Fibroblast of lung (primary cell): Measurements from ENCODE around the gene AGPAT4. TPM values are rescaled to one million over a fixed set of nuclear protein-coding genes. Genes with fewer than 3 reads are reported as not detected.

Experiments
- DNase-seq, 2 donors: peaks; one replicate each; pipeline versions ENCODE4 v3.0.0 to v3.0.0-alpha.2; 2010; ENCODE audit warnings: low read depth in 2 of 2
- H2AFZ ChIP-seq: 2 replicates; pipeline ENCODE4 v1.5.1; 2012; ENCODE audit warnings: low read length, control low read depth, inconsistent platforms
- H3K27ac ChIP-seq: 2 replicates; pipeline ENCODE4 v1.5.1; 2011; ENCODE audit warnings: low read length, control low read depth; ENCODE audit not compliant: insufficient read depth
- H3K27me3 ChIP-seq: 2 replicates; pipeline ENCODE4 v1.5.1; 2011; ENCODE audit warnings: mild to moderate bottlenecking, low read length; ENCODE audit not compliant: control insufficient read depth, insufficient read depth
- H3K36me3 ChIP-seq: 2 replicates; pipeline ENCODE4 v1.5.1; 2011; ENCODE audit warnings: low read length; ENCODE audit not compliant: control insufficient read depth, insufficient read depth
- H3K4me1 ChIP-seq: 2 replicates; pipeline ENCODE4 v1.5.1; 2011; ENCODE audit warnings: low read length; ENCODE audit not compliant: control insufficient read depth, insufficient read depth; ENCODE audit errors: extremely low read depth
- H3K4me2 ChIP-seq: 2 replicates; pipeline ENCODE4 v1.5.1; 2011; ENCODE audit warnings: low read length, control low read depth; ENCODE audit not compliant: insufficient read depth; ENCODE audit errors: extremely low read depth
- H3K4me3 ChIP-seq, 4 experiments: fragments of 200-600 bp in 1 of 4; sonication (generic) in 1 of 4; replicated peaks in 1 of 4; 2 replicates each; pipeline ENCODE4 v1.5.1; 2011 to 2016; ENCODE audit warnings: low read length in 4 of 4, low read depth in 3 of 4, mild to moderate bottlenecking in 3 of 4, control low read depth in 2 of 4, inconsistent platforms in 1 of 4, mixed read lengths in 1 of 4; ENCODE audit not compliant: insufficient read depth in 1 of 4; ENCODE audit errors: control extremely low read depth in 1 of 4
- H3K79me2 ChIP-seq: 2 replicates; pipeline ENCODE4 v1.5.1; 2012; ENCODE audit warnings: mild to moderate bottlenecking, low read length, inconsistent platforms; ENCODE audit not compliant: control insufficient read depth, insufficient read depth
- H3K9ac ChIP-seq: 2 replicates; pipeline ENCODE4 v1.5.1; 2011; ENCODE audit warnings: mild to moderate bottlenecking, low read length, control low read depth; ENCODE audit not compliant: insufficient read depth
- H3K9me3 ChIP-seq: 2 replicates; pipeline ENCODE4 v1.5.1; 2012; ENCODE audit warnings: low read depth, low read length; ENCODE audit not compliant: control insufficient read depth, insufficient read depth
- H4K20me1 ChIP-seq: 2 replicates; pipeline ENCODE4 v1.5.1; 2011; ENCODE audit warnings: low read length; ENCODE audit not compliant: control insufficient read depth, insufficient read depth; ENCODE audit errors: extremely low read depth
- CTCF ChIP-seq, 2 donors: IDR thresholded peaks in 1 of 2; conservative IDR thresholded peaks in 1 of 2; 1 replicate in 1 of 2; 2 replicates in 1 of 2; pipeline ENCODE4 v1.5.1; 2011 to 2012; ENCODE audit warnings: low read length in 2 of 2, control low read depth in 1 of 2, inconsistent platforms in 1 of 2, low read depth in 1 of 2, mild to moderate bottlenecking in 1 of 2
- EZH2 ChIP-seq: IDR thresholded peaks from 2 replicates; pipeline ENCODE4 v1.5.1; 2012; ENCODE audit warnings: low read length, control low read depth, mild to moderate bottlenecking; ENCODE audit errors: missing control alignments
- polyA plus RNA-seq, 2 donors: library from polyadenylated mRNA; depleted of rRNA in 1 of 2; stranded (reverse) in 1 of 2; unstranded in 1 of 2; fragments of >200 nt; gene quantifications; 2 replicates each; pipeline ENCODE4 v1.2.1, GENCODE V29; 2011 to 2012; ENCODE audit warnings: missing spikeins in 1 of 2
- total RNA-seq: library from RNA; depleted of rRNA; stranded (reverse); fragments of >200 nt; gene quantifications from 2 replicates; pipeline ENCODE4 v1.2.1, GENCODE V29; 2014

The AGPAT4 gene
- total and polyA plus RNA-seq, 2 donors (not counting 1 experiment from before 2014, with no cell fraction given) = 4.7 to 8.4 TPM

GRCh38 chr6:161115468-161115867 lies 158.4 kb downstream of the AGPAT4 start:
- TF ChIP-seq CTCF (conservative IDR thresholded peaks at IDR 0.05 in 1 of 2, IDR thresholded peaks at IDR 0.05 in 1 of 2; ENCODE audit: low read depth in 1 of 2, low read length in 2 of 2) (no peak), EZH2 (no peak)
- no peak overlapping the region for H2AFZ ChIP-seq
- no peaks in the 10 kb centered on the region for H4K20me1 ChIP-seq
- H3K9me3 ChIP-seq = no peaks in the 10 kb centered on the region
- H3K4me2 ChIP-seq = no peak overlapping the region
- H3K27ac ChIP-seq = no peak overlapping the region
- no peaks in the 10 kb centered on the region for H3K4me1 ChIP-seq
- peaks cover 10% of the 10 kb centered on the region for H3K36me3 ChIP-seq
- H3K4me3 ChIP-seq = no peak overlapping the region
- DNase-seq = no peak
- H3K9ac ChIP-seq = no peak overlapping the region
- no peaks in the 10 kb centered on the region for H3K79me2 ChIP-seq
- H3K27me3 ChIP-seq = no peaks in the 10 kb centered on the region

DNA sequence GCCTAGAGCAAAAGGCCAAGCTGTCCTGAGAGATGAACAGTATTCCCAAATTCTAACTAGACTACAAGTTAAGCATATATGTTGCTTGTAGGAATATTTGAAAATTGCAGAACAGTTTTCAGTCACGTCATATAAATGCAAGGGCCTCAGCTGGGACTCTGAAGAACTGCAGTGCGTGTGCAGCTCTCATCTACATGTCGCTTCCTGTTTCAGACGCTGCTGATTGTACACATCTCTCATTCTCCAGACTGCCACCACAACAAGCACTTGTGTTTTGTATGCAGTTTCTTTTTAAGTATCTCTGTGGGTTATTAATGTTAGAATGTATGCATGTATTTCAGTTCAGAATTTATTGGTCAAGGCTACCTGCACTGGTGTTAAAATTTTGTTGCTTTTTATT lies 162.6 kb downstream of the AGPAT4 start:
- Histone ChIP-seq H3K27me3 (no peaks in the 10 kb centered on the region), H3K4me1 (peaks cover 3% of the 10 kb centered on the region), H2AFZ (no peak overlapping the region), H3K79me2 (no peaks in the 10 kb centered on the region), H4K20me1 (no peaks in the 10 kb centered on the region), H3K36me3 (peaks cover 22% of the 10 kb centered on the region), H3K9me3 (no peaks in the 10 kb centered on the region), H3K27ac (no peak overlapping the region), H3K4me3 (no peak overlapping the region), H3K9ac (no peak overlapping the region), H3K4me2 (no peak overlapping the region)
- no peak for DNase-seq
- TF ChIP-seq EZH2 (no peak), CTCF (conservative IDR thresholded peaks at IDR 0.05 in 1 of 2, IDR thresholded peaks at IDR 0.05 in 1 of 2; ENCODE audit: low read depth in 1 of 2, low read length in 2 of 2) (no peak)

GRCh38 chr6:161110028-161110779 lies 163.7 kb downstream of the AGPAT4 start:
- H3K36me3 ChIP-seq = peaks cover 22% of the 10 kb centered on the region
- H3K27ac ChIP-seq = no peak overlapping the region
- no peaks in the 10 kb centered on the region for H3K79me2 ChIP-seq
- no peaks in the 10 kb centered on the region for H3K9me3 ChIP-seq
- no peak overlapping the region for H3K4me2 ChIP-seq
- no peak overlapping the region for H3K4me3 ChIP-seq
- H4K20me1 ChIP-seq = no peaks in the 10 kb centered on the region
- no peak for DNase-seq
- peaks cover 3% of the 10 kb centered on the region for H3K4me1 ChIP-seq
- TF ChIP-seq CTCF (conservative IDR thresholded peaks at IDR 0.05 in 1 of 2, IDR thresholded peaks at IDR 0.05 in 1 of 2; ENCODE audit: low read depth in 1 of 2, low read length in 2 of 2) (no peak), EZH2 (no peak)
- H2AFZ ChIP-seq = no peak overlapping the region
- H3K9ac ChIP-seq = no peak overlapping the region
- H3K27me3 ChIP-seq = no peaks in the 10 kb centered on the region
